HEK293 (cell line): ENCODE results near the gene SCAANT1.

Source experiments
- BCL6B ChIP-seq: fragments of 450-650 bp; formaldehyde crosslinking; IDR thresholded peaks from 2 replicates; pipeline ENCODE4 v1.5.1; 2017; ENCODE audit warnings: missing biosample characterization, missing genetic modification characterization
- CTCF ChIP-seq: fragments of 450-650 bp; formaldehyde crosslinking; IDR thresholded peaks from 2 replicates; pipeline ENCODE4 v1.5.1; 2016; ENCODE audit warnings: missing biosample characterization, missing genetic modification characterization
- KLF9 ChIP-seq: fragments of 450-650 bp; formaldehyde crosslinking; IDR thresholded peaks from 2 replicates; pipeline ENCODE4 v1.5.1; 2016; ENCODE audit warnings: missing biosample characterization, missing genetic modification characterization, low read depth
- MYNN ChIP-seq: fragments of 450-650 bp; formaldehyde crosslinking; IDR thresholded peaks from 2 replicates; pipeline ENCODE4 v1.5.1; 2016; ENCODE audit warnings: missing biosample characterization, missing genetic modification characterization, borderline replicate concordance
- YY2 ChIP-seq: fragments of 450-650 bp; formaldehyde crosslinking; IDR thresholded peaks from 2 replicates; pipeline ENCODE4 v1.5.1; 2016; ENCODE audit warnings: missing biosample characterization, missing genetic modification characterization

- TF ChIP-seq BCL6B (tag by site-specific recombination) = no peak
- no peak for TF ChIP-seq MYNN (tag by site-specific recombination)
- TF ChIP-seq CTCF (tag by site-specific recombination) = no peak
- no peak for TF ChIP-seq YY2 (tag by site-specific recombination)
- no peak for TF ChIP-seq KLF9 (tag by site-specific recombination)
These were observed 33.7 kb downstream of the SCAANT1 start for GRCh38 chr3:63878394-63879060.
